ENCODE measurements around the gene UBE2O.

Gene UBE2O

DNA sequence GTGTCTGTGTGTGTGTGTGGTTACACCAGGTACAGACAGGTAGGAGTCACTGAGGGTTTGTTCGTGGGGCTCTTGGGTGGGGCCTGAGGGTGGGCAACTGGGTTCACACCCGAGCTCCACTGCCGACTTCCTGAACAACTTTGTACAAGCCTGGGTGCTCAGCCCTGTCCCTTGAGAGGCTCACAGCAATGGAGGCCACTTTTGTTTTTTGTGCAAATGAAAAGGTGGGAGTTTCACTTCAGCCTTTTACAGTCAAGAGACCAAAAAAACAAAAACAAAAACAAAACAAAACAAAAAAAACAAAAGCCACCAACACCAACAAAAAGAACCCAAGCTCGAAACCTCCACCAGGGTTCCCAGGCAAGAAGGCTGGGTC is 45.9 kb upstream of the UBE2O start:
- DNase-seq (ENCODE audit: low read depth in 2 of 2), result no peak
- peak overlapping the region in 1 of 2 donors; percentile 63 for H3K4me3 ChIP-seq (replicated peaks in 1 of 2; ENCODE audit: low read depth in 2 of 2, low read length in 2 of 2)

DNA sequence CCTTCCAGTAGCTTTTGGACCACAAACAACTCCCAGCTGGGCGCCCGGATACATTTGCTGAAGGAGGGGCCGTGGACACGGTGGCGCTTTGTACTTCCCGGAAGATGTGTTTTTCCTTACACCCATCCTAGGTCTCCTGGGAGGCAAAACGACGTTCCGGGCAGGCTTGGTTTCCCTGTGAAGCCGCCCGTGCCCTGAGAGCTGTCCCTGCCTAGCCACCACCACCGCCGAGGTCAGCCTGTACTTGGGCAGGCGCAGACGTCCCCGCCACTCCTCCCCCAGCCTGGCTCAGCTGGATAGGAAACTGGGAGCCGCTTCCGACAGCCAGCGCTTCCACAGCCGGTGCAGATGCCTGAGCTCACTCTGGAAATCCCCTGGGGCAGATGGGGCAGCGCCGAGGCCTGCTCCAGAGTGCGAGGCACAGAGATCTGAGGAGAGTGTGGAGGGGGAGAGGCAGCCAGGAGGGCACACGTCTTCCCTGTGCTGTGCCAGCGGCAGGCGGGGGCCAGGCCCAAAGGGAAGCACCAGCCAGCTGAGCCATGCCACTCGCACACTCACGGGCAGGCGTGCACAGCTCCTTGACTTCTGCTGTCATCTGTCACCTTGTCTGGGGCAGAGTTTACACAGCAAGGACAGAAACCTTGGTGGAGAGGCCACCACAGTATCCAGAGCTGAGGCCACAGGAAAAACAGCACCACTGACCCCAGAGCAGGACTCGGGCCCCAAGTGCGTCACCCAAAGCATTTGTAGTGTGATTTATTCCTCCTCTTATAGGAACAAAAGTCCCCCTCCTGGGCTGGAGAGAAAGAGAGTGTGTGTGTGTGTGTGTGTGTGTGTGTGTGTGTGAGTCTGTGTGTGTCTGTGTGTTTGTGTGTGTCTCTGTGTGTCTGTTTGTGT is 45.3 kb upstream of the UBE2O start:
- DNase-seq (ENCODE audit: low read depth in 2 of 2), result peak; percentile 87 to 91
- no peak for TF ChIP-seq CTCF (IDR thresholded peaks at IDR 0.05; ENCODE audit: low read depth, low read length)
- H3K4me3 ChIP-seq (replicated peaks in 1 of 2; ENCODE audit: low read depth in 2 of 2, low read length in 2 of 2), result peak overlapping the region in 1 of 2 donors; percentile 32

More for the DNA sequence above, 45.9 kb upstream of the UBE2O start:
- no peak for TF ChIP-seq CTCF (IDR thresholded peaks at IDR 0.05; ENCODE audit: low read depth, low read length)

GRCh38 chr17:76497699-76497978 is 44.7 kb upstream of the UBE2O start:
- no peak for TF ChIP-seq CTCF (IDR thresholded peaks at IDR 0.05; ENCODE audit: low read depth, low read length)
- H3K4me3 ChIP-seq (replicated peaks in 1 of 2; ENCODE audit: low read depth in 2 of 2, low read length in 2 of 2), result peak overlapping the region in 1 of 2 donors; percentile 32

DNA sequence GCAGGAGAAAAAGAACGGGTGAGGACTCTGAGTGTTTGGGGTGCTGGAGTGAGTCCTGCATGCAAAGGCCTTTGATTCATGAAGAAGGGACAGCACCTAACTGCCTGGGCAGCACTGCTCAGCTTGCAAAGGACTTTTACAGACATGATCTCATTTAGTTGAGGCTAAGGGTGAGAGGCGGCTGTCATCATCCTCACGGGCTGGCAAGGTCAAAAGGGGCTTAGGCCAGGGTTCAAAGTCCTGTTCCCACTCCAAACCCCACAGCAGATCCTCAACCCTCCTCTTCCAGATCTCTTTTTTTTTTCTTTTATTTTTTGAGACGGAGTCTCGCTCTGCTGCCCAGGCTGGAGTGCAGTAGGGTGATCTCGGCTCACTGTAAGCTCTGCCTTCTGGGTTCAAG is 43.5 kb upstream of the UBE2O start:
- TF ChIP-seq CTCF (IDR thresholded peaks at IDR 0.05; ENCODE audit: low read depth, low read length), result no peak
- no peak for DNase-seq (ENCODE audit: low read depth in 2 of 2)
- H3K4me3 ChIP-seq (replicated peaks in 1 of 2; ENCODE audit: low read depth in 2 of 2, low read length in 2 of 2), result no peak overlapping the region

More at GRCh38 chr17:76497699-76497978, 44.7 kb upstream of the UBE2O start:
- DNase-seq (ENCODE audit: low read depth in 2 of 2), result no peak

DNA sequence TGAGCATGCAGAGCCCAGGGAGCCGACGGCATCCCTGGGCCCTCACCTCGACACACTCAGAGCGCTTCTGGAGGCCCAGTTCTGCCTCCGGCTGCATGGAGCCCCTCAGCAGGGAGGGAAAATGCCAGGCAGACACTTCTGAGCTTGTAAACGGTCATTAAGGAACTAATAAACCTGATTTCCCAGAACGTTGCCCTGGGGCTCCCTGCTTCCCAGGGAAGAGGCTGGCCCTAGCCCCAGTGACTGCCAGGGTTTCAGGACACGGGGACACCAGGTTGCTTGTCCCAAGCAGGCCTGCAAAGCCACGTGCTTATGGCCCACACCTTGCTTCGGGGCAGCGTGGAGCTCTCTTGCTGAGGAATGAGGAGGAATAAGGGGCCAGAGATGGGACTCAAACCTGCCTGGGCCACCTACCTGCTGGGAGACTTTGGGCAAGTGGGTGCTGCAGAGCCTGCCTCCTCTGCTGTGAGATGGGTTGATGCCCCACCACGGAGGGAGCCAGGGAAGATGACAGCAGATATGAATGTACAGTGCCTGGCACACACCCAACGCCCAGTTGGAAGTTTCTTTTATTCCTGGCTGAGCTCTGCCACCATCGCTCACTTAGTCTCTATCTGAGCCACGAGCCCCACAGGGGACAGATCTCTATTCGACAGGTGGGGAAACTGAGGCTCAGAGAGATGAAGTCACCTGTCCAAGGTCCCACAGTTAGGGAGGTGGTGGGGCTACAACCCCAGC is 42.9 kb upstream of the UBE2O start:
- TF ChIP-seq CTCF (IDR thresholded peaks at IDR 0.05; ENCODE audit: low read depth, low read length), result no peak
- no peak for DNase-seq (ENCODE audit: low read depth in 2 of 2)
- H3K4me3 ChIP-seq (replicated peaks in 1 of 2; ENCODE audit: low read depth in 2 of 2, low read length in 2 of 2), result no peak overlapping the region

DNA sequence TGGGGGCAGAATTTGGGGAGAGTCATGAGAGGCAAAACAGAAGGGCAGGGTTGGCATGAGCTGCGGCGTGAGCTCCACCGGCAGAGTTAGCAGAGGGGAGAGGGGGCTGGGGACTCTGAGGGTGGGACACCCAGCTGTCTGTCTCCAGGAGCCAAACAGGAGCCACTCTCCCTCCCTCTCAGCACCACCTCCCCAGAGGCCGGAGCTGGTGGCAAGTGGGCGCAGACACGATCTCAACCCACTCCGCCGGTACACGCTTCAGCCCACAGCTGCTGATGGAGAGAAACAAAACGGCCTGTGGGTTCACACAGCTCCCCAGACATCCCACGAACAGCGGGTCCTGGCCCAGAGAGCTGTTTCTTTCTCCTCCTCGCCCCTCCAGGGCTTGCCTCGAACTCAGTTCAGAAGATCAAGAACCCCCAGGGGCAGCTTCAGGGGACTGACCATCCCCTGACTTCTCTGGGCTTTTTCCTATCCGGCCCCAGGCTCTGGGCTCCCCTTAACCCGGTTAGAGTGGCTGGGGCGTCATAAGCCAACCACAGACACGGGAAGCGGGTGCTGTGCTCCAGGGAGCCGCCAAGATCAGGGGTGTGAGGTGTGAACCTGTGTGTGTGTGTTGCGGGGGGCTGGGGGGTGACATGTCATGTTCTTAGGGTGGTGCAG is 40.7 kb upstream of the UBE2O start:
- H3K4me3 ChIP-seq (replicated peaks in 1 of 2; ENCODE audit: low read depth in 2 of 2, low read length in 2 of 2), result no peak overlapping the region
- no peak for TF ChIP-seq CTCF (IDR thresholded peaks at IDR 0.05; ENCODE audit: low read depth, low read length)
- no peak for DNase-seq (ENCODE audit: low read depth in 2 of 2)
